Esophagus muscularis mucosa (tissue), 4 donors: ENCODE measurements around the gene KCNG1.

ENCODE experiments used
- EP300 ChIP-seq: sonication (generic); formaldehyde crosslinking; IDR thresholded peaks from one replicate; pipeline ENCODE4 v1.6.1; 2017; ENCODE audit warnings: antibody characterized with exemption
- POLR2A ChIP-seq: fragments of 450-650 bp; IDR thresholded peaks from one replicate; pipeline ENCODE4 v1.6.1; 2017; ENCODE audit warnings: antibody characterized with exemption, moderate library complexity, mild to moderate bottlenecking, low read depth
- POLR2AphosphoS5 ChIP-seq, 2 donors: sonication (generic); formaldehyde crosslinking; IDR thresholded peaks; one replicate each; pipeline ENCODE4 v1.6.1; 2017; ENCODE audit warnings: antibody characterized with exemption in 2 of 2
- TF ChIP-seq, protein P1 (sequence below), 3 experiments: fragments of 200-600 bp in 2 of 3; fragments of 450-650 bp in 1 of 3; sonication (generic) in 2 of 3; IDR thresholded peaks; one replicate each; pipeline ENCODE4 v1.5.1; 2017 to 2019; ENCODE audit warnings: antibody characterized with exemption in 3 of 3, mild to moderate bottlenecking in 2 of 3, moderate library complexity in 1 of 3

DNA sequence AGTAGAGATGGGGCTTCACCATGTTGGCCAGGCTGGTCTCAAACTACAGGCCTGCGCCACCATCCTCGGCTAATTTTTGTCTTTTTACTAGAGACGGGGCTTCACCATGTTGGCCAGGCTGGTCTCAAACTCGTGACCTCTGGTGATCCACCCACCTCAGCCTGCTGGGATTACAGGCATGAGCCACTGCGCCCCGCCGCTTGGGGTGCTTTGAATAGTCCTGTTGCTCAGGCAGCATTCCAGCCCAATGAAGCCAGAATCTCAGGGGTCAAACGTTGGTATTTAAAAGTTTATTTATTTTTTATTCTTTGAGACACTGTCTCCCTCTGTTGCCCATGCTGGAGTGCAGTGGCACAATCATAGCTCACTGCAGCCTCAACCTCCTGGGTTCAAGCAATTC is 53.0 kb downstream of the KCNG1 start:
- no peak for TF ChIP-seq POLR2AphosphoS5 (IDR thresholded peaks at IDR 0.05)
- TF ChIP-seq, protein P1, sequence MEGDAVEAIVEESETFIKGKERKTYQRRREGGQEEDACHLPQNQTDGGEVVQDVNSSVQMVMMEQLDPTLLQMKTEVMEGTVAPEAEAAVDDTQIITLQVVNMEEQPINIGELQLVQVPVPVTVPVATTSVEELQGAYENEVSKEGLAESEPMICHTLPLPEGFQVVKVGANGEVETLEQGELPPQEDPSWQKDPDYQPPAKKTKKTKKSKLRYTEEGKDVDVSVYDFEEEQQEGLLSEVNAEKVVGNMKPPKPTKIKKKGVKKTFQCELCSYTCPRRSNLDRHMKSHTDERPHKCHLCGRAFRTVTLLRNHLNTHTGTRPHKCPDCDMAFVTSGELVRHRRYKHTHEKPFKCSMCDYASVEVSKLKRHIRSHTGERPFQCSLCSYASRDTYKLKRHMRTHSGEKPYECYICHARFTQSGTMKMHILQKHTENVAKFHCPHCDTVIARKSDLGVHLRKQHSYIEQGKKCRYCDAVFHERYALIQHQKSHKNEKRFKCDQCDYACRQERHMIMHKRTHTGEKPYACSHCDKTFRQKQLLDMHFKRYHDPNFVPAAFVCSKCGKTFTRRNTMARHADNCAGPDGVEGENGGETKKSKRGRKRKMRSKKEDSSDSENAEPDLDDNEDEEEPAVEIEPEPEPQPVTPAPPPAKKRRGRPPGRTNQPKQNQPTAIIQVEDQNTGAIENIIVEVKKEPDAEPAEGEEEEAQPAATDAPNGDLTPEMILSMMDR (IDR thresholded peaks at IDR 0.05): no peak
- TF ChIP-seq EP300: no peak
- no peak for TF ChIP-seq POLR2A
